Mesenchymal stem cell (in vitro differentiated cells and primary cell): Measurements from ENCODE around the gene MCF2L2.

ENCODE experiments used
- DNase-seq: peaks from one replicate; pipeline ENCODE4 v3.0.0-alpha.2; 2013
- H2AFZ ChIP-seq: one replicate; pipeline ENCODE4 v1.6.1; 2013; ENCODE audit warnings: low read depth, mild to moderate bottlenecking, control low read depth, inconsistent platforms, low read length, moderate library complexity
- H2AK5ac ChIP-seq: 2 replicates; pipeline ENCODE4 v1.6.1; 2013; ENCODE audit warnings: low read length, moderate library complexity, mild to moderate bottlenecking, inconsistent platforms; ENCODE audit not compliant: severe bottlenecking
- H2BK120ac ChIP-seq: one replicate; pipeline ENCODE4 v1.6.1; 2013; ENCODE audit warnings: low read depth, mild to moderate bottlenecking, inconsistent platforms, low read length, moderate library complexity
- H2BK12ac ChIP-seq, 2 experiments: one replicate each; pipeline ENCODE4 v1.6.1; 2013; ENCODE audit warnings: inconsistent platforms in 2 of 2, low read length in 2 of 2, mild to moderate bottlenecking in 2 of 2, moderate library complexity in 2 of 2, control low read depth in 1 of 2
- H2BK15ac ChIP-seq: one replicate; pipeline ENCODE4 v1.6.1; 2013; ENCODE audit warnings: mild to moderate bottlenecking, low read depth, inconsistent platforms; ENCODE audit not compliant: poor library complexity, severe bottlenecking
- H2BK5ac ChIP-seq: 2 replicates; pipeline ENCODE4 v1.6.1; 2013; ENCODE audit warnings: low read depth, mild to moderate bottlenecking, low read length, control low read depth, inconsistent platforms; ENCODE audit not compliant: poor library complexity, severe bottlenecking
- H3K14ac ChIP-seq, 2 experiments: one replicate each; pipeline ENCODE4 v1.6.1; 2013; ENCODE audit warnings: inconsistent platforms in 2 of 2, low read length in 2 of 2, control low read depth in 1 of 2, mild to moderate bottlenecking in 1 of 2, moderate library complexity in 1 of 2
- H3K18ac ChIP-seq, 2 experiments: one replicate each; pipeline ENCODE4 v1.6.1; 2013; ENCODE audit warnings: inconsistent platforms in 2 of 2, low read length in 2 of 2, control low read depth in 1 of 2, low read depth in 1 of 2, mild to moderate bottlenecking in 1 of 2
- H3K23ac ChIP-seq, 2 experiments: one replicate each; pipeline ENCODE4 v1.6.1; 2013; ENCODE audit warnings: inconsistent platforms in 2 of 2, low read length in 2 of 2, mild to moderate bottlenecking in 2 of 2, moderate library complexity in 2 of 2, control low read depth in 1 of 2
- H3K27ac ChIP-seq: 2 replicates; pipeline ENCODE4 v1.5.1; 2013; ENCODE audit warnings: mild to moderate bottlenecking, moderate library complexity, low read length, control low read depth, inconsistent platforms; ENCODE audit not compliant: poor library complexity, severe bottlenecking
- H3K27me3 ChIP-seq, 2 experiments: 2 replicates each; pipeline versions ENCODE4 v1.6.1 to v1.7.0; 2013; ENCODE audit warnings: low read length in 2 of 2, mild to moderate bottlenecking in 2 of 2, moderate library complexity in 2 of 2, control low read depth in 1 of 2, inconsistent platforms in 1 of 2; ENCODE audit not compliant: control insufficient read depth in 1 of 2, insufficient read depth in 1 of 2
- H3K36me3 ChIP-seq, 2 experiments: 2 replicates each; pipeline versions ENCODE4 v1.6.1 to v1.7.0; 2013; ENCODE audit warnings: low read length in 2 of 2, control low read depth in 1 of 2, inconsistent platforms in 1 of 2, low read depth in 1 of 2, mild to moderate bottlenecking in 1 of 2; ENCODE audit not compliant: insufficient read depth in 2 of 2, control insufficient read depth in 1 of 2
- H3K4ac ChIP-seq, 2 experiments: one replicate each; pipeline ENCODE4 v1.6.1; 2013; ENCODE audit warnings: inconsistent platforms in 2 of 2, low read length in 2 of 2, mild to moderate bottlenecking in 2 of 2, moderate library complexity in 2 of 2, control low read depth in 1 of 2, low read depth in 1 of 2
- H3K4me1 ChIP-seq: 2 replicates; pipeline ENCODE4 v1.6.1; 2013; ENCODE audit warnings: low read depth, low read length, control low read depth; ENCODE audit not compliant: control insufficient read depth, insufficient read depth
- H3K4me2 ChIP-seq: 2 replicates; pipeline ENCODE4 v1.6.1; 2013; ENCODE audit warnings: low read length, mild to moderate bottlenecking, inconsistent platforms; ENCODE audit not compliant: poor library complexity, severe bottlenecking
- H3K4me3 ChIP-seq, 2 experiments: 2 replicates each; pipeline versions ENCODE4 v1.5.1 to v1.7.0; 2013; ENCODE audit warnings: low read length in 2 of 2, mild to moderate bottlenecking in 2 of 2, control low read depth in 1 of 2, low read depth in 1 of 2; ENCODE audit not compliant: insufficient read depth in 1 of 2
- H3K79me1 ChIP-seq: replicated peaks from 2 replicates; pipeline ENCODE4 v1.6.1; 2013; ENCODE audit warnings: mild to moderate bottlenecking, control low read depth, low read length, inconsistent platforms; ENCODE audit not compliant: poor library complexity, severe bottlenecking
- H3K9ac ChIP-seq: 2 replicates; pipeline ENCODE4 v1.7.0; 2013; ENCODE audit warnings: mild to moderate bottlenecking, low read length, moderate library complexity
- H3K9me3 ChIP-seq: 2 replicates; pipeline ENCODE4 v1.7.0; 2013; ENCODE audit warnings: mild to moderate bottlenecking, low read length; ENCODE audit not compliant: control insufficient read depth
- H4K8ac ChIP-seq: one replicate; pipeline ENCODE4 v1.6.1; 2013; ENCODE audit warnings: inconsistent platforms, mild to moderate bottlenecking, low read length, moderate library complexity
- H4K91ac ChIP-seq: one replicate; pipeline ENCODE4 v1.6.1; 2013; ENCODE audit warnings: mild to moderate bottlenecking, low read length, inconsistent platforms
- WGBS: methylation state at CpG from one replicate; pipeline ENCODE4 v1.1.7; 2013; ENCODE audit warnings: mixed read lengths; 5-methylcytosine and 5-hydroxymethylcytosine counted together

The MCF2L2 gene

GRCh38 chr3:183386651-183387050, 41.8 kb downstream of the MCF2L2 start:
- H3K79me1 ChIP-seq, result no peaks in the 10 kb centered on the region
- no peak overlapping the region for H2BK15ac ChIP-seq
- H4K8ac ChIP-seq, result peak overlapping the region; percentile 4
- H3K27ac ChIP-seq, result no peak overlapping the region
- H3K9ac ChIP-seq, result no peak overlapping the region
- H4K91ac ChIP-seq, result no peak overlapping the region
- no peak overlapping the region for H3K18ac ChIP-seq
- H3K23ac ChIP-seq, result no peak overlapping the region
- no peak overlapping the region for H2BK5ac ChIP-seq
- no peak overlapping the region for H2BK12ac ChIP-seq
- 15% methylated on average over 3 of the region's 4 CpGs for WGBS
- no peak overlapping the region for H3K14ac ChIP-seq
- no peak overlapping the region for H2AK5ac ChIP-seq
- H2BK120ac ChIP-seq, result no peak overlapping the region
- H3K4ac ChIP-seq, result no peak overlapping the region
- no peaks in the 10 kb centered on the region for H3K36me3 ChIP-seq
- no peak overlapping the region for H3K4me3 ChIP-seq
- H3K4me1 ChIP-seq, result no peaks in the 10 kb centered on the region
- no peak overlapping the region for H3K4me2 ChIP-seq
- H3K27me3 ChIP-seq, result peaks cover 0 to 4% of the 10 kb centered on the region in 2 experiments
- peak; percentile 52 for DNase-seq
- no peak overlapping the region for H2AFZ ChIP-seq
- H3K9me3 ChIP-seq, result no peaks in the 10 kb centered on the region

GRCh38 chr3:183385698-183386613, 42.5 kb downstream of the MCF2L2 start:
- Histone ChIP-seq H2BK15ac (peak overlapping the region; percentile 30), H3K9me3 (no peaks in the 10 kb centered on the region), H2AFZ (peak overlapping the region; percentile 19), H2BK12ac (peak overlapping the region in 1 of 2 experiments; percentile 79), H3K23ac (no peak overlapping the region), H3K36me3 (no peaks in the 10 kb centered on the region), H3K18ac (peak overlapping the region in 1 of 2 experiments; percentile 88), H3K4me2 (no peak overlapping the region), H2BK5ac (no peak overlapping the region), H3K27ac (no peak overlapping the region), H3K14ac (no peak overlapping the region), H3K4ac (no peak overlapping the region), H2BK120ac (no peak overlapping the region), H3K9ac (peak overlapping the region; percentile 59), H3K79me1 (no peaks in the 10 kb centered on the region), H3K4me1 (no peaks in the 10 kb centered on the region), H4K8ac (peak overlapping the region; percentile 4), H4K91ac (no peak overlapping the region), H2AK5ac (no peak overlapping the region), H3K27me3 (peaks cover 0 to 4% of the 10 kb centered on the region in 2 experiments), H3K4me3 (peak overlapping the region in 1 of 2 experiments; percentile 62)
- peak; percentile 81 for DNase-seq
- 77% methylated on average over 9 of the region's 11 CpGs for WGBS

GRCh38 chr3:183381673-183382072, 46.7 kb downstream of the MCF2L2 start:
- no peak overlapping the region for H2AK5ac ChIP-seq
- no peak overlapping the region for H3K27ac ChIP-seq
- no peak overlapping the region for H3K4ac ChIP-seq
- H3K27me3 ChIP-seq, result no peaks in the 10 kb centered on the region
- no peak overlapping the region for H4K91ac ChIP-seq
- H2AFZ ChIP-seq, result no peak overlapping the region
- H2BK120ac ChIP-seq, result no peak overlapping the region
- no peak overlapping the region for H2BK15ac ChIP-seq
- no peak overlapping the region for H4K8ac ChIP-seq
- no CpG with 5 or more reads among the region's 1 CpG for WGBS
- no peak overlapping the region for H2BK5ac ChIP-seq
- H3K36me3 ChIP-seq, result no peaks in the 10 kb centered on the region
- H3K9me3 ChIP-seq, result no peaks in the 10 kb centered on the region
- H3K4me2 ChIP-seq, result no peak overlapping the region
- H2BK12ac ChIP-seq, result no peak overlapping the region
- H3K23ac ChIP-seq, result no peak overlapping the region
- H3K9ac ChIP-seq, result no peak overlapping the region
- H3K18ac ChIP-seq, result no peak overlapping the region
- no peaks in the 10 kb centered on the region for H3K79me1 ChIP-seq
- no peak overlapping the region for H3K4me3 ChIP-seq
- H3K4me1 ChIP-seq, result peaks cover 4% of the 10 kb centered on the region
- DNase-seq, result no peak
- no peak overlapping the region for H3K14ac ChIP-seq

GRCh38 chr3:183381179-183381578, 47.2 kb downstream of the MCF2L2 start:
- WGBS, result 13% methylated on average over 2 of the region's 4 CpGs
- Histone ChIP-seq H2BK120ac (no peak overlapping the region), H3K4me3 (no peak overlapping the region)

More at GRCh38 chr3:183381179-183381578, 47.2 kb downstream of the MCF2L2 start:
- Histone ChIP-seq H3K4me2 (no peak overlapping the region), H3K79me1 (no peaks in the 10 kb centered on the region), H3K9ac (no peak overlapping the region), H2AFZ (no peak overlapping the region), H4K91ac (no peak overlapping the region), H3K9me3 (no peaks in the 10 kb centered on the region), H3K4ac (no peak overlapping the region), H2BK12ac (peak overlapping the region in 1 of 2 experiments; percentile 29), H3K18ac (peak overlapping the region in 1 of 2 experiments; percentile 29), H2BK5ac (no peak overlapping the region), H3K4me1 (peaks cover 4% of the 10 kb centered on the region), H2BK15ac (no peak overlapping the region), H3K36me3 (no peaks in the 10 kb centered on the region), H3K14ac (no peak overlapping the region), H3K27ac (no peak overlapping the region), H3K23ac (no peak overlapping the region), H4K8ac (peak overlapping the region; percentile 19), H3K27me3 (no peaks in the 10 kb centered on the region), H2AK5ac (no peak overlapping the region)
- peak; percentile 83 for DNase-seq
